ENCODE results near the gene REPS2.

- TF ChIP-seq CTCF (conservative IDR thresholded peaks at IDR 0.05; ENCODE audit: low read depth in 2 of 2) (no peak), POLR2AphosphoS5 (IDR thresholded peaks at IDR 0.05; ENCODE audit: low read depth) (no peak), CREB1 (CRISPR knock-in tag; IDR thresholded peaks at IDR 0.05; ENCODE audit: low read depth) (no peak), EZH2 (IDR thresholded peaks at IDR 0.05; ENCODE audit: low read depth, unreplicated experiment) (no peak), REST (IDR thresholded peaks at IDR 0.05; ENCODE audit: unreplicated experiment) (no peak), ZNF331 (CRISPR knock-in tag; IDR thresholded peaks at IDR 0.05; ENCODE audit: low read depth) (no peak), ETS1 (IDR thresholded peaks at IDR 0.05) (no peak), EZH2phosphoT487 (IDR thresholded peaks at IDR 0.05; ENCODE audit: unreplicated experiment) (no peak), JUNB (IDR thresholded peaks at IDR 0.05; ENCODE audit: unreplicated experiment) (no peak), STAT1 (IDR thresholded peaks at IDR 0.05; ENCODE audit: unreplicated experiment) (no peak)
These were observed 7.3 kb downstream of the REPS2 start for GRCh38 chrX:16953606-16954211.

Measured in GM23338 (cell line).